Measurements from ENCODE around the gene CFAP46.
"Not testable (repeated sequence)": the region's sequence is repeated elsewhere in the genome, so short reads cannot be mapped to it uniquely, and the experiment has no call there.

CFAP46 gene

GRCh38 chr10:132945125-132945893 is 2.9 kb upstream of the CFAP46 start:
- no peak for DNase-seq

- no peak for DNase-seq
Observed at GRCh38 chr10:132944510-132944909, 2.1 kb upstream of the CFAP46 start.

GRCh38 chr10:132943791-132944404 is 1.5 kb upstream of the CFAP46 start:
- no peak for DNase-seq

GRCh38 chr10:132943058-132943790 is 854 bp upstream of the CFAP46 start:
- no peak for DNase-seq

- no peak for DNase-seq
Observed at GRCh38 chr10:132941640-132942051, 724 bp downstream of the CFAP46 start.

DNA sequence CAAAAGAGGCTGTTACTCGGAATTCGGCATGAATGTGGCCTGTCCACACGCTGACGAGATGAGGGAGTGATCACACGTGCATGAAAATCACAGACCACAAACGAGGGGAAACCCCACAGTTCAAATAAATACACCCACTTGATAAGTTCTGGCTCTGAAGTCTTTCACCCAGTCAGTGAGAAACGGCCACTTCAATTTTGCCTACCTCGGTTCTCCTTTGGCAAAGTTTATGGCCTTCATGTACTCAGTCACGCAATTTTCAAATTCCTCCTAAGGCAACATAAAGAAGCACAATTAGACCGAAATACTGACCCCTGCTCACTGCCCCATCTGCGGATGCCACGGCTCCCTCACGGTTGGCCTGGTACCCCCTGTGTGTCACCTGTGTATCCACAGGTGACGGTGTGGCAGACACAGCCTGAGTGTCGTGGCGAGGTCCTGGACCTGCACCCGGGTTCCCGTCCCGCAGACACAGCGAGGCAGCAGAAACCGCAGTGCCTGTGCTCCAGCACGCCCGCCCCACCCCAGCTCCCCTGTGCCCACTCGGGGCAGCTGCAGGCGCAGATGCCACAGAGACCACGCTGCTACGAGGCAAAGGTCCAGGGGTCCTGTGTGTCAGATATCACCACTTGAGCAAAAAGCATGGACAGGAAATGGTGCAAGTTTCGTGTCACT is 1.4 kb downstream of the CFAP46 start:
- DNase-seq: no peak

DNA sequence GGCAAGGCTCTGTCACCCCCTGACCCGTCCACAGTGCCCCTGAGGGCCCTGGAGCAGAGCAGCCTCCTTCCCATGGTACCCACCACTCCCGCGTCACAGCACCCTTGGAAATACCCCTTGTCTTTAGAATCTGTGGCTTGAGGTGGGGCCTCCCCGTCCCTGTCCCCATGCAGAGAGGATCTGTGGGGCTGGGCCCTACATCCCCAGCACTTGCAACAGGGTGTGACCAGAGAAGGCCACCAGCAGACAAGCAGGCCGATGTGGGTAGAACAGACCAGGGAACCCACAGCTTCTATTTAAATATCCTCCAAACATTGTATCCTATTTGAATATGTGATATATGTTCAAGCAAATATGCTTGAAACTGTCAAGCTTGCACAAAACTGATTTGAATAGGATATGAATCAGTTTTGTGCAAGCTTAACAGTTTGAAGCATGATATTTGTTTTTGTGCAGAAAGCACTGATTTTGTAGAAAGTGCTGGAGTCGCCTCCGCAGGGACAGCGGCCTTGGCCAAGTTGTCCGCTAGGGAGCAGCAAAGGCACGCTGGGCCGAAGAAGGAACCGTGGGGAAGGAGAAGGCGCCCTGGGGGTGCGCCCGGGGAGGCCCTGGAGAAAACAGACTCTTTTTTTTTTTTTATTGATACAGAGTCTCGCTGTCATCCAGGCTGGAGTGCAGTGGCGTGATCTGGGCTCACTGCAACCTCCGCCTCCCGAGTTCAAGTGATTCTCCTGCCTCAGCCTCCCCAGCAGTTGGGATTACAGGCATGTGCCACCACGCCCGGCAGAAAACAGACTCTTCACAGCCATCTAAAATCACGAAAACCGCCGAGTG is 2.2 kb downstream of the CFAP46 start:
- DNase-seq: peak in 28 of 51 donors; percentile 9 to 74 (median 41)

- DNase-seq: no peak
Observed at GRCh38 chr10:132939378-132939955, 2.9 kb downstream of the CFAP46 start.

GRCh38 chr10:132938472-132939339 is 3.7 kb downstream of the CFAP46 start:
- DNase-seq: peak in 1 of 51 donors; percentile 1

- no peak for DNase-seq
Observed at GRCh38 chr10:132937861-132938260, 4.5 kb downstream of the CFAP46 start.

DNA sequence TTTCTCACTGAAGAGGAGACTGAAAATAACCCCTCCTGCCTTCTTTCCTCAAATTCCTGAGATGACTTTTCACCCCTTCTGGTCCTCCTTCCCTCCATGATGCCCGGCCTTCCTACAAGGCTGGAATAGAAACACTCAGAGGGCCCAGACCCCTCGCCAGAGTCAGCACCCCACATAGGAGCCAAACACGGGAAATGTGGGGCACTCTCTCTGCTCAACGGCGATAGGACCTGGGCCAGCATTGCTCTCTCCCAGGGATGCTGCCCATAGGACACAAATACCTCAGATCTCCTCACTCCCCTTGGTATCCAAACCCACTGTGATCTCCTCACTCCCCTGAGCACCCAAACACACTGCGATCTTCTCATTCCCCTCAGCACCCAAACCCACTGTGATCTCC is 7.4 kb downstream of the CFAP46 start:
- DNase-seq: no peak

DNA sequence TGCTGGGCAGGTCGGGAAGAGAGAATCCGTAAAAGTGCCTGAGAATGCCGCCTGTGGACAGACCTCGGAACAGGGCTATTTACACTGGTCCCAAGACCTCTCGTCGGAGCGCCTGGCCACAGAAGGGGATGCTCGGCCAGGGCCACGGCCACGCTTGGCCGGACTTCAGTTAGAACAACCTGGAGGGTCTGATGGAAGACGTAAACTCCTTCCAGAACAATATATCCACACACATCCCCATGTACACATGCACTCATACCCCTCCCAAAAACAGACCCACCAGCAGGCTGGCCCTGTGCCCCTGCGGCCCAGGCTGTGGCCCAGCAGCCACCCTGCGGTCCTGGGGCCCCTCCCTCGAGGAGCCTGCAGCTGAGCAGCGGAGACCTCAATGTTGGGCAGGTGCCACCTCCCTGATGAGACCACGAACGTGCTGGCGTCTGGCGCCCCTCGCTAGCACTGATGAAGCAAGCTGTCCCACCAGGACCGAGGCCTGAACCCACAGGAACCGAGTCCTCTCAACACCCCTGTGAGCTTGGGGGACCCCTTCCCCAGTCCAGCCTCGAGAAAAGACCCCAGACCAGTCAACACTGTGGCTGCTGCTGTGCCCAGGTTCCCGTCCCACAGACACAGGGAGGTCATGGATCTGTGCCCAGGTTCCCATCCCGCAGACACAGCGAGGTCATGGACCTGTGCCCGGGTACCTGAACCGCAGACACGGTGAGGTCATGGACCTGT is 8.9 kb downstream of the CFAP46 start:
- no peak for DNase-seq

DNA sequence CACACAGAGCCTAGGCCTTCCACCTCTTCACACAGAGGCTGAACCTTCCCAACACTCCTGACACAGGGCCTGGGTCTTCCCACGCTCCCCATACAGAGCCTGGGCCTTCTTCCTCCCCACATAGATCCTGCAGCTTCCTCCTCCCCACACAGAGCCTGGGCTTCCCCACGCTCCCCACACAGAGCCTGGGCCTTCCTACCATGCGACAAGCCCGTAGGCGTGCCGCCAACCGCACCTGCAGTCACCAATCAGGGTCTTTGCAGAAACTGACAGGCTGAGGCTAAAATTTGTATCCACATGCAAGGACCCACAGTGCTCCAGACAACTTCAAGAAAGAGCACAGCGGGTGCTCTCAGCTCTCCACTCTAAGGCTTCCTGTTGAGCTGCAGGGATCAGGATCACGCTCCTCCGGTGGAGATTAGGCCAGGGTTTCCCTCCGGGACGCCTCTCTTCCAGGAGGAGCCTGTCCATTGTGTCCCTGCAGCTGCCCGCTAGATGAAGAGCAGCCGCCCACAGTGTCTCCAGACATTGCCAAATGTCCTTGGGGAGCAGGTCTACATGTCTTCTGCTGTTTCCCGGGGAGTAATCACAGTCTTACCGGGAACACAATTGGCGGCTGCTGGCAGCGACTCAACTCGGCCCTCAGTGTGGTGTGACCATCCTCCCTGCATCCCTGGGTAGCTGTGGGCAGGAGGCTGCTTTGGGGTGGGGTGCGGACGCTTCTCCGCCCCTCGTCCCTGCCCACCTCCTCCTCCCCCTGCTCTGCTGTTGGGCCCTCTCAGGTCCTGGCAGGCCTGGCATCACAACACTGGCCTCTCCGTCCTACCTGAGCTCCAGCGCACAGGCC is 9.7 kb downstream of the CFAP46 start:
- DNase-seq: no peak

- DNase-seq: not testable (repeated sequence)
Observed at GRCh38 chr10:132931258-132932250, 10.8 kb downstream of the CFAP46 start.

GRCh38 chr10:132930701-132931100 is 11.7 kb downstream of the CFAP46 start:
- DNase-seq: not testable (repeated sequence)

DNA sequence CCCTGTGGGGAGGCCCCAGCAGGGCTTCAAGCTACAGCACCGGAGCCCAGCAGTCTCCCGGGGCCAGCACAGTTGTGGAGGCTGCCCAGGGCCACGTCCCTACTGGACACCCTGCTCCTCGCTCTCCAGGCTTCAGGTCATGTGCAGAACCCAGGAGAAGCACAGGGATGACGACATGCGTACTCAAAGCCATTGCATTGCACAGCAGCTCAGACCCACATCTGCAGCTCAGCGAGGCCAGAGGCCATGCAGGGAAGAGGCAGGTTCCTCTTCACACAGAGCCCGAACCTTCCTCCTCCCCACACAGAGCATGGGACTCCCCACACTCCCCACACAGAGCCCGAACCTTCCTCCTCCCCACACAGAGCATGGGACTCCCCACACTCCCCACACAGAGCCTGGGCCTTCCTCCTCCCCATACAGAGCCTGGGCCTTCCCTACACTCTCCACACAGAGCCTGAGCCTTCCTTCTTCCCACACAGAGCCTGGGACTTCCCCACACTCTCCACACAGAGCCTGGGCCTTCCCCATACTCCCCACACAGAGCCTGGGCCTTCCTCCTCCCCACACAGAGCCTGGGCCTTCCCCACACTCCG is 12.3 kb downstream of the CFAP46 start:
- DNase-seq: no peak

Data from hypothalamus (tissue), 51 donors.